Keratinocyte (primary cell): ENCODE data around the gene HDLBP.

ENCODE experiments used
- EZH2 ChIP-seq: IDR thresholded peaks from one replicate; pipeline ENCODE4 v1.6.1; 2012; ENCODE audit warnings: inconsistent platforms, mild to moderate bottlenecking, low read length, moderate library complexity
- TF ChIP-seq, protein P1 (sequence below), 3 experiments: IDR thresholded peaks in 1 of 3; conservative IDR thresholded peaks in 1 of 3; optimal IDR thresholded peaks in 1 of 3; 2 replicates in 2 of 3; 3 replicates in 1 of 3; pipeline versions ENCODE3 to v1.5.1; 2011; ENCODE audit warnings: low read length in 3 of 3, mild to moderate bottlenecking in 3 of 3, moderate library complexity in 2 of 3, control low read depth in 1 of 3, inconsistent platforms in 1 of 3; ENCODE audit not compliant: insufficient read depth in 2 of 3; ENCODE audit errors: extremely low read depth in 1 of 3

DNA sequence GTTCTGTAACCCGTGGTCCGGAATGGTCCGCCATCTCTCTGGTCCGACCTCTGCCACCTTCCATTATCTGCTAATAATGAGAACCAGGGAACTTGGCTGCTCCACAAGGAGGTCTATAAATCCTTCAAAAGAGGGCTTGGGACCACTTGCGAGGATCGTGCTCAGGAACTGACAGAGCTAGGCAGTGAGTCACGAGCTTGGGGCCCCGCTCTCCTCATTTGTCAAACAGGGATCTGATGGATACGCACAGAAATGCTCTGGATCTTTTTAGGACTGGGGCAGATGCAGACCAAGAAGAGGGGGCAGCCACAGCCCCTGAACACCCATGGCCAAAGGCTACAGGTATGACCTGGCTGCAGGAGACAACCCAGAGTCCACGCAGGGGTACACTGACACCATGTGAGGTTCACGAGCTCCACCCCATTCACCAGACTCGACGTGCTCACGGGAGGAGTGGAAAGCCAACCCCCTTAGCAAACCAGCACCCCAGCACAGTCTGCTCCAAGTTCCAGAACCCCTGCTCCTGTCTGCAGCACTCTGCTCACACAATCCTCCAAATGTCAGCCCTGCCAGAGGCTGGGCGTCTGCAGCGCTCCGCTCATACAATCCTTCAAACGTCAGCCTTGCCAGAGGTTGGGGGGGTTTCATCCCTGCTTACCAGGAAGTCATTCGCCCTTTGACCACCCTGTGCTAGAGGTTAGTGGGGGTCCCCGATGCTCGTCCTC lies 81.2 kb downstream of the HDLBP start:
- TF ChIP-seq, protein P1, sequence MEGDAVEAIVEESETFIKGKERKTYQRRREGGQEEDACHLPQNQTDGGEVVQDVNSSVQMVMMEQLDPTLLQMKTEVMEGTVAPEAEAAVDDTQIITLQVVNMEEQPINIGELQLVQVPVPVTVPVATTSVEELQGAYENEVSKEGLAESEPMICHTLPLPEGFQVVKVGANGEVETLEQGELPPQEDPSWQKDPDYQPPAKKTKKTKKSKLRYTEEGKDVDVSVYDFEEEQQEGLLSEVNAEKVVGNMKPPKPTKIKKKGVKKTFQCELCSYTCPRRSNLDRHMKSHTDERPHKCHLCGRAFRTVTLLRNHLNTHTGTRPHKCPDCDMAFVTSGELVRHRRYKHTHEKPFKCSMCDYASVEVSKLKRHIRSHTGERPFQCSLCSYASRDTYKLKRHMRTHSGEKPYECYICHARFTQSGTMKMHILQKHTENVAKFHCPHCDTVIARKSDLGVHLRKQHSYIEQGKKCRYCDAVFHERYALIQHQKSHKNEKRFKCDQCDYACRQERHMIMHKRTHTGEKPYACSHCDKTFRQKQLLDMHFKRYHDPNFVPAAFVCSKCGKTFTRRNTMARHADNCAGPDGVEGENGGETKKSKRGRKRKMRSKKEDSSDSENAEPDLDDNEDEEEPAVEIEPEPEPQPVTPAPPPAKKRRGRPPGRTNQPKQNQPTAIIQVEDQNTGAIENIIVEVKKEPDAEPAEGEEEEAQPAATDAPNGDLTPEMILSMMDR (optimal IDR thresholded peaks at IDR 0.05 in 1 of 3, IDR thresholded peaks at IDR 0.05 in 1 of 3, conservative IDR thresholded peaks at IDR 0.05 in 1 of 3; ENCODE audit: extremely low read depth in 1 of 3, insufficient read depth in 2 of 3, low read length in 3 of 3) = no peak
- TF ChIP-seq EZH2 = no peak
